ENCODE data around the gene ATP2B3.

DNA sequence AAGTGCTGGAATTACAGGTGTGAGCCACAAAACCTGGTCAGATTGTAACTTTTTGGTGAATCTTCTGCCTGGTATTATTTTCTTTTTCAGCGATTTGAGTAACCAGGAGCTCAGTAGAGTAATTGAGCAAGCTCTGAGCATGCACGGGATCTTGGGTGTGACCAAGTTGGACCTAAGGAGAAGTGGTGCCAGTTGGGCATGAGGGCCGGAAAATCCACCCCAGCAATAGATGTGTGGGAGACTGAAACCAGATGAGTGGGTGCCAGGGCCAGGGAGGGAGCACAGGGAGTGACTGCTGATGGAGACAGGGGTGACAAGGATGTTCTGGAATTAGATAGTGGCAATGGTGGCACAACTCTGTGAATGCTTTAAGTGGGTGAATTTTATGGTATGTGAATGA, 85.2 kb downstream of the ATP2B3 start:
- TF ChIP-seq, protein P1, sequence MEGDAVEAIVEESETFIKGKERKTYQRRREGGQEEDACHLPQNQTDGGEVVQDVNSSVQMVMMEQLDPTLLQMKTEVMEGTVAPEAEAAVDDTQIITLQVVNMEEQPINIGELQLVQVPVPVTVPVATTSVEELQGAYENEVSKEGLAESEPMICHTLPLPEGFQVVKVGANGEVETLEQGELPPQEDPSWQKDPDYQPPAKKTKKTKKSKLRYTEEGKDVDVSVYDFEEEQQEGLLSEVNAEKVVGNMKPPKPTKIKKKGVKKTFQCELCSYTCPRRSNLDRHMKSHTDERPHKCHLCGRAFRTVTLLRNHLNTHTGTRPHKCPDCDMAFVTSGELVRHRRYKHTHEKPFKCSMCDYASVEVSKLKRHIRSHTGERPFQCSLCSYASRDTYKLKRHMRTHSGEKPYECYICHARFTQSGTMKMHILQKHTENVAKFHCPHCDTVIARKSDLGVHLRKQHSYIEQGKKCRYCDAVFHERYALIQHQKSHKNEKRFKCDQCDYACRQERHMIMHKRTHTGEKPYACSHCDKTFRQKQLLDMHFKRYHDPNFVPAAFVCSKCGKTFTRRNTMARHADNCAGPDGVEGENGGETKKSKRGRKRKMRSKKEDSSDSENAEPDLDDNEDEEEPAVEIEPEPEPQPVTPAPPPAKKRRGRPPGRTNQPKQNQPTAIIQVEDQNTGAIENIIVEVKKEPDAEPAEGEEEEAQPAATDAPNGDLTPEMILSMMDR (IDR thresholded peaks at IDR 0.05), result no peak
- no peak for TF ChIP-seq POLR2AphosphoS5 (IDR thresholded peaks at IDR 0.05; ENCODE audit: insufficient read depth in 1 of 2, low read depth in 1 of 2)
- no peak for TF ChIP-seq POLR2A (IDR thresholded peaks at IDR 0.05)
